Activated T-cell treated with anti-CD3 and anti-CD28 coated beads, Interleukin-2, amount 50 U/mL, for 48 hours (primary cell): ENCODE measurements around the gene KIFAP3.
"Not testable (repeated sequence)": the region's sequence is repeated elsewhere in the genome, so short reads cannot be mapped to it uniquely, and the experiment has no call there.

Experiments
- DNase-seq, 2 experiments: peaks; one replicate each; pipeline ENCODE4 v3.0.0-alpha.2; 2020

KIFAP3 gene

GRCh38 chr1:170074250-170075157 is at the start of gene KIFAP3:
KIFAP3 (minus strand) TSS chr1:170074695; CDS start chr1:170074467, 228 bp downstream.
- DNase-seq = peak; percentile 95 to 96

DNA sequence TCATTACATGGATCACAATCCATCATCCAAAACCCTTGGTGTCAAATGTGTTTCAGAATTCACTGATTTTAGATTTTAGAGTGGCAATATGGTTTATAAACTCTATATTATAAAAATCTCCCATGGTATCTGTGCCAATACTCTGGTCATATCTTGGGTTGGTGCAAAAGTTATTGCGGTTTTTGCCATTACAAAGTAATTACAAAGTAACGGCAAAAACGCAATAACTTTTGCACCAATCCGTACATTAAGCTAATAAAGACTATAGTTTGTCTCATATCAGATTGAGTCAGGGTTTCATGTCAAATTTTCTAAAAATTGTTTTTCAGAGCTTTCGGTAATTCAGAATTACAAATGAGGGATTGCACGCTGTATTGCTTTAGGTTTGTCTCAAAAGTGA is 47.9 kb upstream of the KIFAP3 start:
- no peak for DNase-seq

DNA sequence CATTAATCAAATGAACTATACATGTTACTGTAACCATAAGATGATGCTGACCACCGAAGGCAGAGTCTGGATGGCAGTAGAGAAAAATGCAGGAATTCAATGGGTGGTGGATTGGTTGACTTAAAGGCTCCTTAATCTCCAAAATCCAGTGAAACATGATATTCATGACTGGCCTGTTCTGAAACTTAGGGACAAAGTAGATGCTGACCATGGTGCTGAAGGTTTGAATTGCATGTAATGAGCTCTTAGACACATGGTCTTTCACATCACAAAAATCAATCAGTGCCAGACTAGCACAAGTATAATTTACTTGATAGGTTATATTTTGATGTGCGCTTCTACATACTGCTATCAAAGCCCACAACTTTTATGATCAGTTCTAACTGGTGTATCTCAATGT is 40.4 kb upstream of the KIFAP3 start:
- no peak for DNase-seq

GRCh38 chr1:170113140-170113539 is 38.6 kb upstream of the KIFAP3 start:
- not testable (repeated sequence) for DNase-seq

- DNase-seq = no peak
Measured at GRCh38 chr1:170097449-170097948, 23.0 kb upstream of the KIFAP3 start.

DNA sequence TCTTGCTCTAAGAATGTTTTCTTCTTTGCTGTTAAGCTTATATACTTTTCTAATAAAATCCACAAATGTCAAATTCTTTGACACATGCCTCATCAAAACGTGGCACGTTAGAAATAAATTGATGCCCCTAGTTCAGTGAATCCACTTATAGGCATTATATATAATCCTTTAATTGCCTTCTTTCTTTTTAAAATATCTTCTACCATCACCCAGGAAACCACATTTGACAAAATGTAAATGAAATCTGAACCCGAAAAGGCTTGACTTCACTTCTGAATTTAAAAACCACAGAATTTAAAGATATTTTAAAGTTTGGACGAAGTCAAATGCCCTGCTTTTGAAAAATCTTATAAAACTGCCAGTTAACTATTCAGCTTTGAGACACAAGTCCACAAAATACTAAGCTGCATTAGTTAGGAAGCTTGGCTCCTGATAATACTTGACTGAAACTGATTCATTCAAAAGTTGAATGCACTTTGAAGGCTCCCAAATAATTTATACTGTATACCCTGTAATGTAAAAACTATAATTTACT is 22.4 kb upstream of the KIFAP3 start:
- DNase-seq = no peak

DNA sequence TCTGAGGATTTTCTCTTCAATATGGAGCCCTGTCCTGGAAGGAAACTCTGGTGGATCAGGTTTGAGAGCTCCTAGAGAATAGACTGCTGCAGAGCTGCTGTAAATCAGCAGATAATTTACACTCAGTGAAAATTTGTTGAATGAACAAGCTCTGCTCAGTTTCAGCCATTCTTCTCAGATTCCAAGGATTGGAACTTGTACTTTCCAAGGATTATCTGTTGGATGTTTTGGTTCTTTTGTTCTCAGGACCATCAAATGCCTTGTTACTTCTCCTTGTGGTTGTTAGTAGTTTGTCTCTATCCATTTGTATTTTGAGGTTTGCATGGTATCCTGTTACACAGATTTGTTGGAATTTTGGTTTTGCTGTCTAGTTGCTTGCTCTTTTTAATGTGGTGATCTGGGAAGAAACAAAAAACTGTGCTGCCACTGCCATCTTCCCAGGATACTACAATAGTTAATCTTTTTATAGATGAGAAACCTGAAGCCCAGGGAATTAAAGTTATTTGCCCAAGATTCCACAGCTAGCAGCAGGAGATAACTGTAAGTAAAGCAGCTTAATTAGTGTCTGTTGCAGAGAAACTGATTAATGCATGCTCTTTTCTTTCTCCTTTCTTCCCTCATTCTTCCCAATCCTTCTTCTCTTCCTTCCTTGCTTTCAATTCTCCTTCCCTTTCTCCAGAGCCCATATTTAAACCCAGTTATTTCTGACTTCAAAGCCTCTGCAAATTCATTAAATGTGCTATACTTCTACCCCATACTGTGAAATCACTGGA is 21.7 kb upstream of the KIFAP3 start:
- no peak for DNase-seq

- not testable (repeated sequence) for DNase-seq
Measured at GRCh38 chr1:170094697-170095616, 20.5 kb upstream of the KIFAP3 start.

GRCh38 chr1:170086399-170087032 is 12.0 kb upstream of the KIFAP3 start:
- DNase-seq = no peak

- no peak for DNase-seq
Measured at GRCh38 chr1:170085091-170085490, 10.6 kb upstream of the KIFAP3 start.

DNA sequence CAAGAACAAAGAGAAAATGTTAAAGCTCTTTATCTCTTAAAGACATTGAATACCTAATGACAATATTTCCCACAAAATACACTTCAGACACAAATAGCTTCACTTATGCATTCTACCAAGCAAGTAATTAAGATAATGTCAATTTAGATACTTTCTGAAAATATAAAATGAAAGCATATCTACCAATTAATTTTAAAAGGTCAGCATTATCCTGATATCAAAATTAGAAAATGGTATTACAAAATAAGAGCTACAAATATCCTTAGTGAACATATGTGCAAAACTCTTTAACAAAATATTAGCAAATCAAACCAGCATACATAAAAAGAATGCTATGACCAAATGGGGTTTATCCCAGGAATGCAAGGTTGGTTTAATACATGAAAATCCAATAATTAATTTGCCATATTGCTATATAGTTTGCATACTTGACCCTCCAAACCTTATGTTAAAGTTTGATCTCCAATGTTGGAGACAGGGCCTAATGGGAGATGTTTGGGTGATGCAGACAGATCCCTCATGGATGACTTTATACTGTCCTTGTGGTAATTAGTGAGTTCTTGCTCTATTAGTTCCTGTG is 4.2 kb upstream of the KIFAP3 start:
- DNase-seq = no peak

DNA sequence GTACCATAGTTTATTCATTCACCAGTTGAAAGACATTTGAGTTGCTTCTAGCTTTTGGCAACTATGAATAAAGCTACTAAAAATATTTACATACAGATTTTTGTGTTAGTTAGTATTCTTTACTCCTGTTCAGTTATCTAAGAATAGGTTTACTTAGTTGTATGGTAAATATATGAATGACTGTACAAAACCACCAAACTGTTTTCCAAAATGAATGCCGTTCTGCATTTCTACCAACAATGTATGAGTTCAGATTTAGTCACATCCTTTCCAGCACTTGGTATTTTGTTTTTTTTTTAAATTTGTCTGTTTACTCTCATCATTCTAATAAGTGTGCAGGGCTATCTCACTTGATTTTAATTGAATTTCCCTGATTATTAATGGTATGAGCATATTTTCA is 3.4 kb upstream of the KIFAP3 start:
- DNase-seq = no peak

DNA sequence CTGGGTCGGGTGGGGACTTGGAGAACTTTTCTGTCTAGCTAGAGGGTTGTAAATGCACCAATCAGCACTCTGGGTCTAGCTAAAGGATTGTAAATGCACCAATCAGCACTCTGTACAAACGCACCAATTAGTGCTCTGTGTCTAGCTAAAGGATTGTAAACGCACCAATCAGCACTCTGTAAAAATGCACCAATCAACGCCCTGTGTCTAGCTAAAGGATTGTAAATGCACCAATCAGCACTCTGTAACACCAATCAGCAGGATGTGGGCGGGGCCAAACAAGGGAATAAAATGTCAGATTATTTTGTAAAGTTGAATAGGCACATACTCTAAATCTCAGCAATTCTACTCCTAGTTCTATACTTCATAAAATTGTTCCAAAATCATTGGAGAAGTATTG is 2.5 kb upstream of the KIFAP3 start:
- not testable (repeated sequence) for DNase-seq

DNA sequence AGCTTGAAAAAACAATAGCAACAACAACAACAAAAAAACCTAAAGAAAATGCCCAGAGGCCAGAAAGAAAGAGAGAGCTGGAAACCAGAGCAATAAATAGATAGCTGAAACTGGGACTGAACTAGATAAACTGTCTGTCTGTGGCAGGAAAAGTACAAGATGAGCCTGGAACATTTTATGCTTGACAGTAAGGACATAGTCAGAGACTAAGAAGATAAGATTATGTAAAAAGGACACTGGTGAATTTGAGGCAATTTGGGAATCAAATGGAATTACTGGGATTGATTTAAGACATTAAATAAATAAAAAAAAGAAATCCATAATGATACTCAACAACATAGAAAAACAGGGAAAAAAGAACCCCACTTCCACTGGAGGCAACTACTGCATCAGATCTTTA is 1.7 kb upstream of the KIFAP3 start:
- no peak for DNase-seq

GRCh38 chr1:170075186-170075585 is 691 bp upstream of the KIFAP3 start:
- no peak for DNase-seq

DNA sequence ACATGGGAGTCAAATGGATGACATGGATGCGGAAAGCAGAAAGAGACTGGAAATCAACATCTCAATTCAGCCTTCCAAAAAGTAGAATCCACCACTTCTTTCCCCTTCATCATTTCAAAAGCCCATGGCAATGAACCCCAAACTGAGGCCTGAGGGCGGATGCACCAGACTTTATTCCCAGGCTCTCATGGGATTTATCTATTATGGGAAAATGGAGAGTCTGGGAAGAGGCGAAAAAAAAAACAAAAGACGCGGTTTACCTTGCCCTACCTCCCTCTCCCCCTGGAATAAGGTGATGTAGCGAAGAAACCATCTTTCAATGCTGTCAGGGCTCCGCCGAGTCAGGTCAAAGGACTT is 624 bp downstream of the KIFAP3 start:
- no peak for DNase-seq

DNA sequence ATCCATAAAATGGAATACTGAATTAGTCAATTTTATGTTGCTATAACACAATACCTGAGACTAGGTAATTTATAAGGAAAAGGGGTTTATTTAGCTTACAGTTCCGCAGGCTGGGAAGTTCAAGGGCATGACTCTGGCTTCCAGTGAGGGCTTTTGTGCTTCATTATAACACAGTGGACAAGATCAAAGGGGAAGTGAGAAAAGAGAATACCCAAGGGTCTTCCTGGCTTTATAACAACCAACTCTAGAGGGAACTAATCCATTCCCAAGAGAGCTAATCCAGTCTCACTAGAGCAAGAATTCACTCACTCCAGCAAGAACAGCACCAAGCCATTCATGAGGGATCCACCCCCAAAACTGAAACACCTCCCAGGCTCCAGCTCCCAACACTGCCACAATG is 3.1 kb downstream of the KIFAP3 start:
- DNase-seq = no peak

DNA sequence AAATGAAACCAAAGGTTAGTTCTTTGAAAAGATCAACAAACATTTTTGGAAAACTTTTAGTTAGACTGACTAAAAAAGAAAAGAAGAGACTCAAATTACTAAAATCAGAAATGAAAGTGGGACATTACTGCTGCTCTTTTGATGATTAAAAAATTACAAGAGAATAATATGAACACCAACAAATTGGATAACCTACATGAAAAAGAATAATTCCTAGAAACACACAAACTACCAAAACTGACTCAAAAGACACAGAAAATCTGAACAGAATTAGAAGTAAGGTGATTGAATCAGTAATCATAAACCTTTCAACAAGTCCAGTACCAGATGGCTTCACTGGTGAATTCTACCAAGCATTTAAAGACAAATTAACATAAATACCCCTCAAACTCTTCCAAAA is 5.6 kb downstream of the KIFAP3 start:
- no peak for DNase-seq

- DNase-seq = no peak
Measured at GRCh38 chr1:170067253-170067819, 7.2 kb downstream of the KIFAP3 start.

DNA sequence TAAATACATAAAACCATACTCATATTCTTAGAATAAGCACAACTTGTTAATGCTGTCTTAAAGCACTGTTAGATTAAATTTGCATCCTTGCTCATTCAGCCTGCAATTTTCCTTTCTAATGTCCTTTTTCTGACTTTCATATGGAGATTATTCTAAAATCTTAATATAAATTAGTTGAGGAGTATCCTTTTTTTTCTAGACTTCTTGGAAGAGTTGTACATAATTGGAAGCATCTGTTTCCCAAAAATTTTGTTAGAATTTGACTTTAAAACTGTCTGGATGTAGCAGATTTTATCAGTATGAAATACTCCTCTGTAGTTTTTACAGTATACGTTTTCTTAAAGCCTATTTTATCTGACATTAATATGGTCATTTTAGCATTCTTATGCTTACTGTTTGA is 9.7 kb downstream of the KIFAP3 start:
- DNase-seq = no peak

- no peak for DNase-seq
Measured at GRCh38 chr1:170063109-170063826, 11.2 kb downstream of the KIFAP3 start.
